Liver (tissue), 10 donors: ENCODE results near the gene CASZ1. TPM values are rescaled to one million over a fixed set of nuclear protein-coding genes. Genes with fewer than 3 reads are reported as not detected.

Source experiments
- DNase-seq: peaks from one replicate; pipeline ENCODE4 v3.0.0-alpha.2; 2017; ENCODE audit warnings: low spot score
- H3K27ac ChIP-seq, 2 donors: one replicate each; pipeline ENCODE4 v1.7.0; 2013; ENCODE audit warnings: inconsistent platforms in 2 of 2, low read length in 2 of 2, control low read depth in 1 of 2, low read depth in 1 of 2, mild to moderate bottlenecking in 1 of 2
- H3K27me3 ChIP-seq, 4 donors: one replicate each; pipeline versions ENCODE4 v1.6.1 to v1.7.0; 2013; ENCODE audit warnings: low read length in 3 of 4, inconsistent platforms in 1 of 4, mild to moderate bottlenecking in 1 of 4, moderate library complexity in 1 of 4; ENCODE audit not compliant: control insufficient read depth in 4 of 4, insufficient read depth in 4 of 4
- H3K36me3 ChIP-seq, 4 donors: one replicate each; pipeline versions ENCODE4 v1.6.1 to v1.7.0; 2013; ENCODE audit warnings: low read length in 3 of 4, mild to moderate bottlenecking in 3 of 4, low read depth in 1 of 4, moderate library complexity in 1 of 4; ENCODE audit not compliant: control insufficient read depth in 4 of 4, insufficient read depth in 3 of 4
- H3K4me1 ChIP-seq, 4 donors: one replicate each; pipeline versions ENCODE4 v1.6.1 to v1.7.0; 2013; ENCODE audit warnings: low read length in 3 of 4, mild to moderate bottlenecking in 3 of 4, moderate library complexity in 1 of 4; ENCODE audit not compliant: control insufficient read depth in 4 of 4, insufficient read depth in 4 of 4
- H3K4me3 ChIP-seq, 3 donors: one replicate each; pipeline versions ENCODE4 v1.6.1 to v1.7.0; 2013; ENCODE audit warnings: low read length in 3 of 3, control low read depth in 1 of 3, low read depth in 1 of 3, mild to moderate bottlenecking in 1 of 3
- H3K9ac ChIP-seq, 2 donors: one replicate each; pipeline ENCODE4 v1.7.0; 2013; ENCODE audit warnings: low read length in 2 of 2, mild to moderate bottlenecking in 2 of 2, moderate library complexity in 2 of 2, control low read depth in 1 of 2, low read depth in 1 of 2
- H3K9me3 ChIP-seq, 4 donors: one replicate each; pipeline versions ENCODE4 v1.6.1 to v1.7.0; 2013; ENCODE audit warnings: low read length in 3 of 4; ENCODE audit not compliant: control insufficient read depth in 4 of 4
- ATF3 ChIP-seq: IDR thresholded peaks from 2 replicates; pipeline ENCODE4 v1.6.1; 2016; ENCODE audit warnings: antibody characterized with exemption
- CTCF ChIP-seq: fragments of 150-350 bp; IDR thresholded peaks from 2 replicates; pipeline ENCODE4 v1.5.1; 2017; ENCODE audit warnings: improper control_type of control experiment, low read depth, low read length; ENCODE audit not compliant: missing input control
- EGR1 ChIP-seq, 2 donors: IDR thresholded peaks; 2 replicates each; pipeline ENCODE4 v1.6.1; 2016 to 2018; ENCODE audit warnings: antibody characterized with exemption in 2 of 2, low read depth in 2 of 2
- FOXA1 ChIP-seq: IDR thresholded peaks from 2 replicates; pipeline ENCODE4 v1.6.1; 2016; ENCODE audit warnings: antibody characterized with exemption
- FOXA2 ChIP-seq: IDR thresholded peaks from 2 replicates; pipeline ENCODE4 v1.6.1; 2016; ENCODE audit warnings: antibody characterized with exemption
- HNF4A ChIP-seq, 2 donors: conservative IDR thresholded peaks; 2 replicates each; pipeline ENCODE4 v1.6.1; 2016; ENCODE audit warnings: antibody characterized with exemption in 2 of 2, mild to moderate bottlenecking in 2 of 2
- HNF4G ChIP-seq: IDR thresholded peaks from 2 replicates; pipeline ENCODE4 v1.6.1; 2016; ENCODE audit warnings: antibody characterized with exemption
- JUND ChIP-seq, 2 donors: IDR thresholded peaks; 2 replicates each; pipeline ENCODE4 v1.6.1; 2016; ENCODE audit warnings: antibody characterized with exemption in 2 of 2
- NR2F2 ChIP-seq: IDR thresholded peaks from 2 replicates; pipeline ENCODE4 v1.6.1; 2016; ENCODE audit warnings: antibody characterized with exemption
- RAD21 ChIP-seq, 2 donors: IDR thresholded peaks; 2 replicates each; pipeline ENCODE4 v1.6.1; 2016; ENCODE audit warnings: antibody characterized with exemption in 2 of 2, mild to moderate bottlenecking in 2 of 2
- RXRA ChIP-seq, 2 donors: IDR thresholded peaks; 2 replicates each; pipeline ENCODE4 v1.6.1; 2017 to 2018; ENCODE audit warnings: antibody characterized with exemption in 2 of 2, mild to moderate bottlenecking in 1 of 2
- SP1 ChIP-seq: IDR thresholded peaks from 2 replicates; pipeline ENCODE4 v1.6.1; 2018; ENCODE audit warnings: antibody characterized with exemption, mild to moderate bottlenecking
- YY1 ChIP-seq: IDR thresholded peaks from 2 replicates; pipeline ENCODE4 v1.6.1; 2016; ENCODE audit warnings: antibody characterized with exemption, mild to moderate bottlenecking
- WGBS: extraction: QIAGEN DNeasy Blood & Tissue Kit; methylation state at CpG from one replicate; pipeline ENCODE4 v1.1.7; 2013; 5-methylcytosine and 5-hydroxymethylcytosine counted together
- polyA plus RNA-seq, 2 donors: library from polyadenylated mRNA; stranded (reverse) in 1 of 2; unstranded in 1 of 2; fragments of 200-250 nt in 1 of 2; fragments of >200 nt in 1 of 2; fragmentation: Nextera tagmentation in 1 of 2; extraction: Ambion mirVana in 1 of 2; gene quantifications; one replicate each; pipeline versions ENCODE4 v1.2.1 to v1.2.3, GENCODE V29; 2013 to 2015
- small RNA-seq: library from RNA; depleted of rRNA; stranded (forward); fragments of <200 nt; gene quantifications from one replicate; pipeline ENCODE3, GENCODE V24; 2014
- total RNA-seq, 2 donors: library from RNA; depleted of rRNA; stranded (reverse); fragments of >200 nt; gene quantifications; one replicate each; pipeline ENCODE4 v1.2.3, GENCODE V29; 2014
- TF ChIP-seq, protein P1 (sequence below): IDR thresholded peaks from 2 replicates; pipeline ENCODE4 v1.6.1; 2016; ENCODE audit warnings: antibody characterized with exemption
- donor health status: healthy.
- donor health status: healthy.
- donor health status: healthy.
- donor health status: healthy.
- donor health status: healthy.

The CASZ1 gene
- total and polyA plus RNA-seq, 4 donors = 1.0 to 3.5 (median 1.9) TPM

GRCh38 chr1:10589074-10589473 is 207.4 kb downstream of the CASZ1 start:
- H3K9me3 ChIP-seq = no peaks in the 10 kb centered on the region

GRCh38 chr1:10588640-10589039 is 207.8 kb downstream of the CASZ1 start:
- H3K36me3 ChIP-seq = no peaks in the 10 kb centered on the region
- TF ChIP-seq EGR1 (IDR thresholded peaks at IDR 0.05; ENCODE audit: low read depth in 2 of 2) (no peak), CTCF (no peak), RXRA (IDR thresholded peaks at IDR 0.05) (no peak), JUND (IDR thresholded peaks at IDR 0.05) (no peak), YY1 (no peak), FOXA1 (no peak), HNF4G (no peak), SP1 (no peak), HNF4A (conservative IDR thresholded peaks at IDR 0.05) (no peak)
- TF ChIP-seq, protein P1, sequence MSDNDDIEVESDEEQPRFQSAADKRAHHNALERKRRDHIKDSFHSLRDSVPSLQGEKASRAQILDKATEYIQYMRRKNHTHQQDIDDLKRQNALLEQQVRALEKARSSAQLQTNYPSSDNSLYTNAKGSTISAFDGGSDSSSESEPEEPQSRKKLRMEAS = no peak
- no peaks in the 10 kb centered on the region for H3K9me3 ChIP-seq
- H3K4me3 ChIP-seq = no peak overlapping the region
- WGBS = 97% methylated on average over 5 of the region's 5 CpGs
- H3K4me1 ChIP-seq = peaks cover 9 to 22% (median 13%) of the 10 kb centered on the region in 4 donors
- no peak overlapping the region for H3K9ac ChIP-seq
- DNase-seq = no peak
- no peak overlapping the region for H3K27ac ChIP-seq
- no peaks in the 10 kb centered on the region for H3K27me3 ChIP-seq

More at GRCh38 chr1:10589074-10589473, 207.4 kb downstream of the CASZ1 start:
- peaks cover 9 to 26% (median 13%) of the 10 kb centered on the region in 4 donors for H3K4me1 ChIP-seq
- H3K9ac ChIP-seq = no peak overlapping the region
- TF ChIP-seq RAD21 (IDR thresholded peaks at IDR 0.05) (no peak), NR2F2 (no peak), JUND (IDR thresholded peaks at IDR 0.05) (no peak), YY1 (no peak), HNF4G (no peak), FOXA1 (no peak), FOXA2 (no peak), CTCF (no peak), EGR1 (IDR thresholded peaks at IDR 0.05; ENCODE audit: low read depth in 2 of 2) (no peak), ATF3 (no peak)
- TF ChIP-seq, protein P1 = no peak
- H3K27me3 ChIP-seq = no peaks in the 10 kb centered on the region
- no peak overlapping the region for H3K27ac ChIP-seq
- H3K36me3 ChIP-seq = no peaks in the 10 kb centered on the region
- DNase-seq = no peak
- H3K4me3 ChIP-seq = no peak overlapping the region
- 95% methylated on average over 5 of the region's 5 CpGs for WGBS

Small RNA genes within 50 kb of the gene (small RNA-seq; reads per million reads assigned to genes)
- gene RN7SL614P = not detected

Other genes starting within 250 kb of the CASZ1 start
- 10 to 100 TPM; 78.4 to 80.1 TPM for gene TARDBP, start 216.0 kb upstream of the CASZ1 start, total RNA-seq
- gene TARDBP, start 216.0 kb upstream of the CASZ1 start, polyA plus RNA-seq = 10 to 100 TPM; 44.4 to 87.6 TPM